Transverse colon (tissue), 4 donors: ENCODE measurements around the gene DISP3.

Source experiments
- CTCF ChIP-seq, 5 experiments: fragments of 200-600 bp in 3 of 5; fragments of 450-650 bp in 2 of 5; sonication (generic) in 3 of 5; IDR thresholded peaks; 1 replicate in 2 of 5; 2 replicates in 3 of 5; pipeline ENCODE4 v1.5.1; 2016 to 2017; ENCODE audit warnings: antibody characterized with exemption in 5 of 5, inconsistent platforms in 3 of 5, mild to moderate bottlenecking in 2 of 5, moderate library complexity in 1 of 5
- POLR2A ChIP-seq: fragments of 450-650 bp; IDR thresholded peaks from one replicate; pipeline ENCODE4 v1.6.1; 2016; ENCODE audit warnings: antibody characterized with exemption, mild to moderate bottlenecking, moderate library complexity
- POLR2AphosphoS5 ChIP-seq, 3 donors: sonication (generic); formaldehyde crosslinking; IDR thresholded peaks; one replicate each; pipeline ENCODE4 v1.6.1; 2016; ENCODE audit warnings: antibody characterized with exemption in 3 of 3

- TF ChIP-seq POLR2AphosphoS5 (IDR thresholded peaks at IDR 0.05) (no peak), CTCF (IDR thresholded peaks at IDR 0.05) (no peak), POLR2A (no peak)
These were observed 22.0 kb upstream of the DISP3 start for GRCh38 chr1:11456965-11457364.
